GM23338 (cell line): ENCODE data around the gene ZPBP2. TPM values are rescaled to one million over a fixed set of nuclear protein-coding genes. Genes with fewer than 3 reads are reported as not detected.

Experiments
- ATAC-seq: fragments of 200-7000 bp; cut with Tn5 transposase; 3 replicates; pipeline ENCODE4 v1.9.1; 2020
- DNase-seq: peaks from one replicate; pipeline ENCODE4 v3.0.0-alpha.2; 2015; ENCODE audit warnings: low spot score
- H2AFZ ChIP-seq: fragments of 200-600 bp; sonication (generic); 2 replicates; pipeline ENCODE4 v1.8.0; 2016; ENCODE audit warnings: antibody characterized with exemption, mild to moderate bottlenecking, moderate library complexity
- H3F3A ChIP-seq: fragments of 200-600 bp; sonication (generic); replicated peaks from 2 replicates; pipeline ENCODE4 v1.8.0; 2017; ENCODE audit warnings: antibody characterized with exemption, mixed run types, low read depth
- H3K27ac ChIP-seq: fragments of 200-600 bp; sonication (generic); 2 replicates; pipeline ENCODE4 v1.6.1; 2016; ENCODE audit warnings: low read depth
- H3K27me3 ChIP-seq: fragments of 200-600 bp; sonication (generic); 2 replicates; pipeline ENCODE4 v1.8.0; 2016; ENCODE audit warnings: mild to moderate bottlenecking, mixed run types, moderate library complexity; ENCODE audit not compliant: insufficient read depth
- H3K36me3 ChIP-seq: fragments of 200-600 bp; sonication (generic); 2 replicates; pipeline ENCODE4 v1.8.0; 2016; ENCODE audit warnings: mild to moderate bottlenecking; ENCODE audit not compliant: insufficient read depth
- H3K4me1 ChIP-seq: fragments of 200-600 bp; sonication (generic); 2 replicates; pipeline ENCODE4 v1.8.0; 2016; ENCODE audit warnings: mild to moderate bottlenecking, moderate library complexity; ENCODE audit not compliant: insufficient read depth
- H3K4me2 ChIP-seq: fragments of 200-600 bp; sonication (generic); 2 replicates; pipeline ENCODE4 v1.7.1; 2017; ENCODE audit warnings: mixed run types
- H3K4me3 ChIP-seq: fragments of 200-600 bp; sonication (generic); 2 replicates; pipeline ENCODE4 v1.6.1; 2016; ENCODE audit warnings: mixed run types
- H3K79me2 ChIP-seq: fragments of 200-600 bp; sonication (generic); replicated peaks from 2 replicates; pipeline ENCODE4 v1.8.0; 2017; ENCODE audit warnings: mild to moderate bottlenecking; ENCODE audit not compliant: insufficient read depth
- H3K9me2 ChIP-seq: fragments of 200-600 bp; sonication (generic); 2 replicates; pipeline ENCODE4 v1.8.0; 2017; ENCODE audit not compliant: insufficient read depth
- H4K20me1 ChIP-seq: fragments of 200-600 bp; sonication (generic); replicated peaks from 2 replicates; pipeline ENCODE4 v1.8.0; 2017; ENCODE audit warnings: mild to moderate bottlenecking; ENCODE audit not compliant: insufficient read depth
- H3K27ac Mint-ChIP-seq: 2 replicates; pipeline ENCODE4 v1.8.0; 2020; ENCODE audit warnings: inconsistent platforms, mild to moderate bottlenecking, moderate library complexity, mixed read lengths
- H3K27me3 Mint-ChIP-seq: 3 replicates; pipeline ENCODE4 v1.8.0; 2022; ENCODE audit warnings: low read depth, mild to moderate bottlenecking, moderate library complexity, mixed read lengths, inconsistent platforms; ENCODE audit not compliant: insufficient read depth, poor library complexity
- H3K36me3 Mint-ChIP-seq: 3 replicates; pipeline ENCODE4 v1.8.0; 2021; ENCODE audit warnings: low read depth, mild to moderate bottlenecking, inconsistent platforms, moderate library complexity, mixed read lengths
- H3K4me1 Mint-ChIP-seq: 3 replicates; pipeline ENCODE4 v1.8.0; 2020; ENCODE audit warnings: mild to moderate bottlenecking, inconsistent platforms, mixed read lengths
- H3K4me3 Mint-ChIP-seq: 3 replicates; pipeline ENCODE4 v1.8.0; 2021; ENCODE audit warnings: moderate library complexity, mild to moderate bottlenecking, inconsistent platforms, mixed read lengths
- H3K9me3 Mint-ChIP-seq: 3 replicates; pipeline ENCODE4 v1.8.0; 2020; ENCODE audit warnings: moderate library complexity, mild to moderate bottlenecking, inconsistent platforms, mixed read lengths
- EZH2phosphoT487 ChIP-seq: fragments of 200-600 bp; sonication (generic); IDR thresholded peaks from one replicate; pipeline ENCODE4 v1.8.1; 2018; ENCODE audit warnings: antibody characterized with exemption; ENCODE audit not compliant: unreplicated experiment
- JUNB ChIP-seq: IDR thresholded peaks from one replicate; pipeline ENCODE4 v1.6.1; 2016; ENCODE audit warnings: antibody characterized with exemption; ENCODE audit not compliant: unreplicated experiment
- NANOG ChIP-seq: IDR thresholded peaks from 2 replicates; pipeline ENCODE4 v1.6.1; 2016; ENCODE audit warnings: antibody characterized with exemption, borderline replicate concordance
- ZNF331 ChIP-seq: fragments of 250-450 bp; sonication (Bioruptor Pico); IDR thresholded peaks from 2 replicates; pipeline ENCODE4 v1.5.0; 2020; ENCODE audit warnings: low read depth, mild to moderate bottlenecking, moderate library complexity
- polyA plus RNA-seq: library from polyadenylated mRNA; unstranded; fragments of >200 nt; fragmentation: Nextera tagmentation; extraction: Ambion mirVana; gene quantifications from 2 replicates; pipeline ENCODE4 v1.2.1, GENCODE V29; 2016
- total RNA-seq: library from RNA; depleted of rRNA; stranded (reverse); fragments of >200 nt; shearing (Covaris generic); gene quantifications from 2 replicates; pipeline ENCODE4 v1.2.3, GENCODE V29; 2014
- TF ChIP-seq, protein P1 (sequence below): fragments of 250-450 bp; sonication (Bioruptor Pico); IDR thresholded peaks from 2 replicates; pipeline ENCODE4 v1.5.0; 2020; ENCODE audit warnings: mild to moderate bottlenecking, moderate library complexity

ZPBP2 gene
- total and polyA plus RNA-seq, 2 experiments from 2014 or later = not detected

DNA sequence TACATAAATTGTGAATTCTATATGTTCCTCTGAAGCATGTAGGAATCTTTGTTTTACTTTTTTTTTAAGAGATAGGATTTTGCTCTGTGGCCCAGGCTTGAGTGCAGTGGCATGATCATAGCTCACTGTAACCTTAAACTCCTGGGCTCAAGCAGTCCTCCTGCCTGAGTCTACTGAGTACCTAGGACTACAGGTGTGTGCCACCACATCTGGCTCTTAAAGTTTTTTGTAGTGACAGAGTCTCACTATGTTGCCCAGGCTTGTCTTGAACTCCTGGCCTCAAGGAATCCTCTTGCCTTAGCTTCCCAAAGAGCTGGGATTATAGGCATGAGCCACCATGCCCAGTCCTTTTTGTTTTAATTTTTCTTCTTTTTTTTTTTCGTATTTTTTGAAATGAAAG lies 29.2 kb upstream of the ZPBP2 start:
- Mint-ChIP-seq H3K9me3 (peaks cover 9% of the 10 kb centered on the region), H3K36me3 (no peaks in the 10 kb centered on the region; the same call in 2 of the 3 replicates), H3K4me1 (no peaks in the 10 kb centered on the region), H3K27ac (no peak overlapping the region), H3K4me3 (no peak overlapping the region), H3K27me3 (peaks cover 7% of the 10 kb centered on the region)
- DNase-seq (no peak), ATAC-seq (no peak)
- H3K27me3 ChIP-seq = no peaks in the 10 kb centered on the region
- no peak overlapping the region for H2AFZ ChIP-seq
- H3K4me3 ChIP-seq = no peak overlapping the region
- no peaks in the 10 kb centered on the region for H3K4me1 ChIP-seq
- peaks cover 5% of the 10 kb centered on the region; the same call in 1 of the 2 replicates for H3K9me2 ChIP-seq
- H3K27ac ChIP-seq = no peak overlapping the region
- no peaks in the 10 kb centered on the region for H3F3A ChIP-seq
- TF ChIP-seq, protein P1, sequence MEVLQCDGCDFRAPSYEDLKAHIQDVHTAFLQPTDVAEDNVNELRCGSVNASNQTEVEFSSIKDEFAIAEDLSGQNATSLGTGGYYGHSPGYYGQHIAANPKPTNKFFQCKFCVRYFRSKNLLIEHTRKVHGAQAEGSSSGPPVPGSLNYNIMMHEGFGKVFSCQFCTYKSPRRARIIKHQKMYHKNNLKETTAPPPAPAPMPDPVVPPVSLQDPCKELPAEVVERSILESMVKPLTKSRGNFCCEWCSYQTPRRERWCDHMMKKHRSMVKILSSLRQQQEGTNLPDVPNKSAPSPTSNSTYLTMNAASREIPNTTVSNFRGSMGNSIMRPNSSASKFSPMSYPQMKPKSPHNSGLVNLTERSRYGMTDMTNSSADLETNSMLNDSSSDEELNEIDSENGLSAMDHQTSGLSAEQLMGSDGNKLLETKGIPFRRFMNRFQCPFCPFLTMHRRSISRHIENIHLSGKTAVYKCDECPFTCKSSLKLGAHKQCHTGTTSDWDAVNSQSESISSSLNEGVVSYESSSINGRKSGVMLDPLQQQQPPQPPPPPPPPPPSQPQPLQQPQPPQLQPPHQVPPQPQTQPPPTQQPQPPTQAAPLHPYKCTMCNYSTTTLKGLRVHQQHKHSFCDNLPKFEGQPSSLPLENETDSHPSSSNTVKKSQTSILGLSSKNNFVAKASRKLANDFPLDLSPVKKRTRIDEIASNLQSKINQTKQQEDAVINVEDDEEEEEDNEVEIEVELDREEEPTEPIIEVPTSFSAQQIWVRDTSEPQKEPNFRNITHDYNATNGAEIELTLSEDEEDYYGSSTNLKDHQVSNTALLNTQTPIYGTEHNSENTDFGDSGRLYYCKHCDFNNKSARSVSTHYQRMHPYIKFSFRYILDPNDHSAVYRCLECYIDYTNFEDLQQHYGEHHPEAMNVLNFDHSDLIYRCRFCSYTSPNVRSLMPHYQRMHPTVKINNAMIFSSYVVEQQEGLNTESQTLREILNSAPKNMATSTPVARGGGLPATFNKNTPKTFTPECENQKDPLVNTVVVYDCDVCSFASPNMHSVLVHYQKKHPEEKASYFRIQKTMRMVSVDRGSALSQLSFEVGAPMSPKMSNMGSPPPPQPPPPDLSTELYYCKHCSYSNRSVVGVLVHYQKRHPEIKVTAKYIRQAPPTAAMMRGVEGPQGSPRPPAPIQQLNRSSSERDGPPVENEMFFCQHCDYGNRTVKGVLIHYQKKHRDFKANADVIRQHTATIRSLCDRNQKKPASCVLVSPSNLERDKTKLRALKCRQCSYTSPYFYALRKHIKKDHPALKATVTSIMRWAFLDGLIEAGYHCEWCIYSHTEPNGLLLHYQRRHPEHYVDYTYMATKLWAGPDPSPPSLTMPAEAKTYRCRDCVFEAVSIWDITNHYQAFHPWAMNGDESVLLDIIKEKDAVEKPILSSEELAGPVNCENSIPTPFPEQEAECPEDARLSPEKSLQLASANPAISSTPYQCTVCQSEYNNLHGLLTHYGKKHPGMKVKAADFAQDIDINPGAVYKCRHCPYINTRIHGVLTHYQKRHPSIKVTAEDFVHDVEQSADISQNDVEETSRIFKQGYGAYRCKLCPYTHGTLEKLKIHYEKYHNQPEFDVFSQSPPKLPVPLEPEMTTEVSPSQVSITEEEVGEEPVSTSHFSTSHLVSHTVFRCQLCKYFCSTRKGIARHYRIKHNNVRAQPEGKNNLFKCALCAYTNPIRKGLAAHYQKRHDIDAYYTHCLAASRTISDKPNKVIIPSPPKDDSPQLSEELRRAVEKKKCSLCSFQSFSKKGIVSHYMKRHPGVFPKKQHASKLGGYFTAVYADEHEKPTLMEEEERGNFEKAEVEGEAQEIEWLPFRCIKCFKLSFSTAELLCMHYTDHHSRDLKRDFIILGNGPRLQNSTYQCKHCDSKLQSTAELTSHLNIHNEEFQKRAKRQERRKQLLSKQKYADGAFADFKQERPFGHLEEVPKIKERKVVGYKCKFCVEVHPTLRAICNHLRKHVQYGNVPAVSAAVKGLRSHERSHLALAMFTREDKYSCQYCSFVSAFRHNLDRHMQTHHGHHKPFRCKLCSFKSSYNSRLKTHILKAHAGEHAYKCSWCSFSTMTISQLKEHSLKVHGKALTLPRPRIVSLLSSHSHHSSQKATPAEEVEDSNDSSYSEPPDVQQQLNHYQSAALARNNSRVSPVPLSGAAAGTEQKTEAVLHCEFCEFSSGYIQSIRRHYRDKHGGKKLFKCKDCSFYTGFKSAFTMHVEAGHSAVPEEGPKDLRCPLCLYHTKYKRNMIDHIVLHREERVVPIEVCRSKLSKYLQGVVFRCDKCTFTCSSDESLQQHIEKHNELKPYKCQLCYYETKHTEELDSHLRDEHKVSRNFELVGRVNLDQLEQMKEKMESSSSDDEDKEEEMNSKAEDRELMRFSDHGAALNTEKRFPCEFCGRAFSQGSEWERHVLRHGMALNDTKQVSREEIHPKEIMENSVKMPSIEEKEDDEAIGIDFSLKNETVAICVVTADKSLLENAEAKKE (CRISPR knock-in tag) = no peak
- no peak for TF ChIP-seq NANOG
- H3K79me2 ChIP-seq = no peaks in the 10 kb centered on the region
- H3K36me3 ChIP-seq = no peaks in the 10 kb centered on the region
- H3K4me2 ChIP-seq = no peak overlapping the region
- no peaks in the 10 kb centered on the region for H4K20me1 ChIP-seq

DNA sequence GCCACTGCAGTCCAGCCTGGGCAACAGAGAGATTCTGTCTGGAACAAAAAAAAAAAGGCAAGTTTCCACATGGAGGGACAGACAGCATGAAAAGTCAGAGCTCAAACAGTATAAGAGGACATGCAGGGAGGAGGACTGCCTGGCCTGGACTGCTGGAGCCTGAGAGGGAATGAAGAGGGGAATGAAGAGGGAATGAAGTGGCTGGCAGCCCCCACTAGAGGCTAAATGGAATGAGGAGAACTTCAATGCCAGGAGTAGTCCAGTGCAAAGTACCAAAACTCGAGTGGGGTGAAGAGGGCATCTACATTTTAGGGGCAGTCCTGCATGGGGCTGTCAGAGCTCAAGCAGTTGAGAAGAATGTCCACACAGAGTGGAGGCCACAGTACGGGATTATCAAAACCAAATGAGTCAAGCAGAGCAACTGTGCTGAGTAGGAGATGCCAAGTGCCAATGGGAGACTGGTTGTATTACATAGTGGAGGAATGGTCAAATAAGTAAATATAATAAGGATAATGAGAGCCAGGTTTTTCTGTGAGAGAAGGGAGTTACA lies 26.8 kb upstream of the ZPBP2 start:
- Histone ChIP-seq H3K4me1 (no peaks in the 10 kb centered on the region), H3K4me3 (no peak overlapping the region), H3K9me2 (no peaks in the 10 kb centered on the region; the same call in 1 of the 2 replicates), H2AFZ (no peak overlapping the region), H3K27me3 (no peaks in the 10 kb centered on the region), H3K4me2 (no peak overlapping the region), H3K36me3 (no peaks in the 10 kb centered on the region), H3K79me2 (no peaks in the 10 kb centered on the region), H4K20me1 (no peaks in the 10 kb centered on the region), H3K27ac (no peak overlapping the region), H3F3A (no peaks in the 10 kb centered on the region)
- H3K4me3 Mint-ChIP-seq = no peak overlapping the region
- ATAC-seq (no peak), DNase-seq (no peak)
- H3K27ac Mint-ChIP-seq = no peak overlapping the region
- no peaks in the 10 kb centered on the region for H3K4me1 Mint-ChIP-seq
- peaks cover 6% of the 10 kb centered on the region; the same call in 1 of the 3 replicates for H3K9me3 Mint-ChIP-seq
- H3K36me3 Mint-ChIP-seq = no peaks in the 10 kb centered on the region; the same call in 2 of the 3 replicates
- H3K27me3 Mint-ChIP-seq = peaks cover 7% of the 10 kb centered on the region
- TF ChIP-seq JUNB (no peak), EZH2phosphoT487 (no peak), ZNF331 (CRISPR knock-in tag) (no peak)
- TF ChIP-seq, protein P1 (CRISPR knock-in tag) = no peak
